HG03558 (cell line): Measurements from ENCODE around the gene JPT2.

ENCODE experiments used
- ATAC-seq: cut with Tn5 transposase; IDR thresholded peaks from one replicate; pipeline ENCODE4 v1.9.1; 2021; ENCODE audit warnings: moderate number of reproducible peaks; ENCODE audit not compliant: unreplicated experiment; ENCODE audit errors: extremely low read depth

JPT2 gene

GRCh38 chr16:1677942-1678499, at the start of gene JPT2:
TSS of gene JPT2 (plus strand) at chr16:1678279. CDS start at chr16:1678313, 34 bp downstream.
- peak; percentile 86 for ATAC-seq

DNA sequence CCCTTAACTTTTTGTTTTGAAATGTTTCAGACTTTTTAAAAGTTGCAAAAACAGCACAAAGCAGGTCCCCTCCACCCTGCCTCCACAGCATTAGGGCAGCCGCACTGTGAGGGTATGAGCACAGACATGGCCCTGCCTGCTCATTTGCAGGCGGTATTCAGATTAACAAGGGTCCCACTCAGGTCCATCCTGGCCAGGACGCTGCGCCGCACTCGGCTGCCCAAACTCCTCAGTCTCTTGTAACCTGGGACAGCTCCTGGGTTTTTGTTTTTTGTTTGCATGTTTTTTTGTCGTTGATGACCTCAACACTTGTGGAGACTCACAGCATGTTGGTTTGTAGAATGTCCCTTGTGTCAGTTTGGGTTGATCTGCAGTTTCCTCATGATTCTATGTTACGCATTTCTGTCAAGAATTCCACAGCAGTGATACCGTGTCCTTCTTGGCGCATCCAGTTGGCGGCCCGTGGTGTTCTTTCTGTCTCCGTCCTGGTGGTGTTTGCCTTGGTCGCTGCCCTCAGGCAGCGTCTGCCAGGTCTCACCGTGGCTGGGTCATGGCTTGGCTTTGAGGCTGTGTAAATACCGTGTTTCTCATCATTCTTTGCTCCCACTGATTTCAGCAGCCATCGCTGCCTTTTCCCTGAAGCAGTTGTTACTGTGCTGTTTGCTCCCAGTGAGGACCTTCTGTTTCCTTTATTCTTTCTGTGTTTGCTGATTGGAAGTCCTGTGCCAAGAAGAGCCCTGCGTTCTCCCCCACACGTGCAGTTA, 47.4 kb upstream of the JPT2 start:
- ATAC-seq: no peak

GRCh38 chr16:1631230-1631629, 46.8 kb upstream of the JPT2 start:
- no peak for ATAC-seq

DNA sequence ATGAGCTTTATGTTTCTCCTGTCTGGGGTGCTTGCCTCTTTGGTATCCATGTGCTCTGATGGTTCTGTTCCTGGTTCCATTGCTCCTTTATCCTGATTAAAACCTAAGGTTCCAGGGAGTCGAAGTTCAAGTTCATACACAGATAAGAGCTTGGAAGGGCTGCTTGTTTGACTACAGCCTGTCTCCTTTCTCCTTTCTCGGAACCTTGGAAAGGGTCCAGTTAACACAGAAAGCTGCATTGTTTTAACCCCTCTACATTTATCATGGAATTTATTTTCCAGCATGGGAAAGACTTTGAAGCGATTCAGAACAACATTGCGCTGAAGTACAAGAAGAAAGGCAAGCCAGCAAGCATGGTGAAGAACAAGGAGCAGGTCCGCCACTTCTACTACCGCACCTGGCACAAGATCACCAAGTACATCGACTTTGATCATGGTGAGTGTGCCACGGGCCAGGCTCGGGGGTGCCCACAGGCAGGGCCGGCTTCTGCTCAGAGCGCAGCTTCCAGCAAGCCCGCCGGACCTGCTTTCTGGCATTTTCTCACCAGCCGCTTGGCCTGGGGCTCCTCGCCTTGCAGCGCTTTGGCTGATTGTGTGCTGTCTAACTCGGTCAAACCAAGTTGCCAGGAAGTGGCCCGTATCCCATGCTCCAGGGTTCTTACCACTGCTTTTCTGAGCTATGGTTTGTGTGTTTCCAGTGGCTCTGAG, 46.0 kb upstream of the JPT2 start:
- ATAC-seq: no peak

DNA sequence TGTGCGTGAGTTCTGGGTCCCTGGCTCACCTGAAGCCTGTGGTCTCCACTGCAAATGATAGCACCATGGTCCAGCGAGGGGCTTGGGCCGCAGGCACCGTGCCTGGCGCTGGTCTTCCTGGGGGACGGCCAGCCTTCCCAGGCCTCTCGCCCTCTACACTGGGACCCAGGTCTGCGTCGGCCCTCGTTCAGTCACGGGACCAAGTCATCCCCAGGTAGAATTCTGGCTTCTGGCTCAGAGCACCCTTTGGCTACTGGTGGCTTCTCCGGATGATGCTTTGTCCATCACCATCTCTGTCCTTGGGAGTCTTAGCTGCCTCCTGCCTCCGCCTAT, 45.5 kb upstream of the JPT2 start:
- ATAC-seq: no peak

- no peak for ATAC-seq
Observed at GRCh38 chr16:1633310-1633709, 44.8 kb upstream of the JPT2 start.

- ATAC-seq: no peak
Observed at GRCh38 chr16:1634541-1634940, 43.5 kb upstream of the JPT2 start.

DNA sequence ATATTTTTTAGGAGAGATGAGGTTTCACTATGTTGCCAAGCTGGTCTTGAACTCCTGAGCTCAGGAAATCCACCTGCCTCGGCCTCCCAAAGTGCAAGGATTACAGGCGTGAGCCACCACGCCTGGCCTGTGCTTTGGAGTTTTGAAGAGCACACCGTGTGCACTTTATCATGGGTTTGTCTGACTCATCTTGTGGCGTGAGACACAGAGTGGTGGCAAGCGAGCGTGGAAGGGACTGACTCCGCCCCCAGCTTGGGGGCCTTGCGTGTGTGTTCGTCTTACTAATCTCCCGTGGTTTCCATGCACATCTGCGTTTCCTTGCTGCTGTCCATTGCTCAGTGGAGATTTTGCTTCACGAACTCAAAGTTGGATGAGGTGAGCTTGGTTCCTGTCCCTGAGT, 43.0 kb upstream of the JPT2 start:
- ATAC-seq: no peak

DNA sequence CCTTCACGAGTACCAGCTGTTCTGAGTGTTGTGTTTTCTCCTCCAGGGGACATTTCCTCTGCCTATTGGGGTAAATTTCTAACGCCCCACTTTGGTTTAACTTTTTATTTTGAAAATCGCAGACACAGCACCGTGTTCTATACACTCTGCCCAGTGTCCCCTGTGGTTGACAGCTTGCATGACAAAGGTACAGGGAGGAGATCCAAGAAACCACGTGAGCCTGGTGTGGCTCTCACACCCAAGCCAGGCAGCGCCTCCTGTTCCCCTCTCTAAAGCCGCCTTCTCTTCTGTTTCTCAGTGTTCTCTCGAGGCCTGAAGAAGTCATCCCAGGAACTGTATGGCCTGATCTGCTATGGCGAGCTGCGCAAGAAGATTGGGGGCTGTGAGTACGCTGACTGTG, 40.6 kb upstream of the JPT2 start:
- no peak for ATAC-seq

GRCh38 chr16:1638757-1639156, 39.3 kb upstream of the JPT2 start:
- ATAC-seq: no peak

DNA sequence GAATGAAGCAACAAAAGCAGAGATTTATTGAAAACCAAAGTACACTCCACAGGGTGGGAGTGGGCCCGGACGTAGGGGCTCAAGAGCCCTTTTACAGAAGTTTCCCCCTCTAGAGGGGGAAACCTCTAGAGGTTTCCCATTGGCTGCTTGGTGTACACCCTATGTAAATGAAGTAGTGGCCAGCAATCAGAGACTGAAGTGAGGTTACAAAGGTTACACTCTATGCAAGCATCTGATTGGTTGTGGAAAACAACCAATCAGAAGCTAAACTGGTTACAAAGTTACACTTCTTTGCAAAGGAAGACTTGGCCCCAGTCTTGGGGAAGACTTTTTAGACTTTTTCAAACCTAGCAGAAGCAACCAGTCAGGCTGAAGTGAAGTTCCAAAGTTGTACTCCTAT, 38.8 kb upstream of the JPT2 start:
- no peak for ATAC-seq

GRCh38 chr16:1639860-1640259, 38.2 kb upstream of the JPT2 start:
- no peak for ATAC-seq

DNA sequence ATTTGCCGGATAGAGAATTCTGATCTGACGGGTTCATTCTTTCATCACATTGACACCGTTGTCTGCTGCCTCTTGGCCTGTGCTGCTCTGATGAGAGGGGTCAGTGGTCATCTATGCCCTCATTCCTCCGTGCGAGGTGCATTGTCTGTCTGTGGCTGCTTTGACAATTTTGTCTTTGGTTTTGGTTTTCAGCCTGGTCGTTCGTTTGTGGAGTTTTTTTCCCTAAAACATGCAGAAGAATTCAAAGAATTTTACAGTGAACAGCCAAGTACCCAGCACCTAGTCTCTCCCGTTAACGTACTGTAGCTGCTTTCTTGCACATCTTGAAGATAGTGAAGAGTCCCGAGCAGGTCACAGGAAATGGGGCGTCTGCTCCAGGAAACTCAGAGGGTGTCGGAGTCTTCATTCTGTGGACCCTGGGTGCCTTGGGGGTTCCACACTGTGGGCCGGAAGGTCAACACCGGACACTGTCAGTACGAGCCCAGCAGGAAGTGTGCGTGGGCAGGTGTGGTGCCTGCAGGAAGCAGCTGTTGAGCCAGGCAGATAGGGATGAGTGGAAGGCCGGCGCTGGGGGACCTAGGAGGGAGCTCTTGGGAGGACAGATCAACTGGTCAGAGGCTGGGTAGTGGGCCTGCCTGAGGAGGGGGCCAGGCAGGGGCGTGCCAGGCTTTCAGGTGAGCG, 37.7 kb upstream of the JPT2 start:
- ATAC-seq: no peak

DNA sequence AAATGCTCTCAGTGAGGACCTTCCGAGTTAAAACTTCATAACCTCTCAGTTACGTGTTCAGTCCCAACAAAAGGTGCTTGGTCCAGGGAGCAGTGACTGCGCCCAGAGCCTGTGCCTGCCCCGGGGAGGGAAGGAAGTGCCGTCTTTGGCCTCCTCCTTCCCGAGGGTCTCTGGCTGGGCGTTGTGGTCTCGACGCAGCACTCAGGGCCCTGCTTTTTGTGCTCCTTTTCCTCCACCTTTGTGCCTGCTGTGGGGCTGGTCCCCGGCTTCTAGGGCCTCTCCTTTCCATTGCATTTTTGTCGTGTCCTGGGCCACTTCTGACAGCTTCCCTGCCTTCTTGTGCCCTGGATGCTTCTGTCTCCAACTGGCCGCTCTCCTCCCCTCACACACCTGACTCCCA, 36.8 kb upstream of the JPT2 start:
- ATAC-seq: no peak

- no peak for ATAC-seq
Observed at GRCh38 chr16:1642148-1642547, 35.9 kb upstream of the JPT2 start.

GRCh38 chr16:1642753-1643152, 35.3 kb upstream of the JPT2 start:
- ATAC-seq: no peak

DNA sequence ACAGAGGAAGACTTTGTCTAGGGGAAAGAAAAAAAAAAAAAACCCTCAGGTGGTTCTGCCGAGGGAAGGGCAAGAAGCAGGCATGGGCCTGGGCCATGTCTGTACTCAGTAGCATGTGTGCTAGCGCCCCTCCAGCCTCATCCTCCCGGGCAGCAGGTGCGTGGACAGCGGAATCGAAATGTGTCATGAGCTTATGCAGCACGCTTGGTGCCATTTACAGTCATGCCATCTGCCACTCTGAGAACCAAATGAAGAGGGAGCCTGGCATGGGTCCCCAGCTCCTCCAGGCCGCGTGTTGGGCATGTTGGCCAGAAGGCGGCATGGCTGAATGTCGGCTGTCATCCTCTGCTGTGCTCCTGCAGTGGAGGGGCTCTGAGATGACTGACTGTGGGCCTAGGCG, 34.6 kb upstream of the JPT2 start:
- ATAC-seq: no peak

DNA sequence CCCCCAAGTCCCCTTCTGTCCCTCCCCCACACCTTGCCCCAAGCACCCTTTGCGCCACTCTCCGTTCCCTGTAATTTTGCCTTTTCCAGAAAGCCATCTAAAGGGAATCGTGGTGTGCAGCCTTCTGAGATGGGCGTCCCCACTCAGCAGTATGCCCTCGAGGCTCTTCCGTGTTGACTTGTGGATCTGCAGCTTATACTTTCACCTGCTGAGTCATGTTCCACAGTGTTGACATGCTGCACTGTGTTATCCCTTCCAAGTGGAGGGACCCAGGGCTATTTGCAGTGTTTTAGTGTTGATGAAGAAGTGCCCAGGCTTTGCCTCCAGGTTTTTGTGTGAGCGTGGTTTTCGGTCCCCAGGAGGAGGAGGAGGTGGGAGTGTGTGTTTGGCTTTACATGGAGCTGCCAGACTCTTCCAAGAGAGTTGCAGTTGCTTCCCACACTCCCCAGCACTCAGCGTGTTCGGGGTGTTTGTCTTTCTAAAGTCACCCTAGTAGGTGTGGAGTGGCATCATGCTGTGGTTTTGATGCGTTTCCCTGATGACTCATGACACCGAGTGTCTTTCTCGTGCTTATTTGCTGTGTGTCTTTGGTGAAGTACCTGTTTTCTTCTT, 32.1 kb upstream of the JPT2 start:
- no peak for ATAC-seq

DNA sequence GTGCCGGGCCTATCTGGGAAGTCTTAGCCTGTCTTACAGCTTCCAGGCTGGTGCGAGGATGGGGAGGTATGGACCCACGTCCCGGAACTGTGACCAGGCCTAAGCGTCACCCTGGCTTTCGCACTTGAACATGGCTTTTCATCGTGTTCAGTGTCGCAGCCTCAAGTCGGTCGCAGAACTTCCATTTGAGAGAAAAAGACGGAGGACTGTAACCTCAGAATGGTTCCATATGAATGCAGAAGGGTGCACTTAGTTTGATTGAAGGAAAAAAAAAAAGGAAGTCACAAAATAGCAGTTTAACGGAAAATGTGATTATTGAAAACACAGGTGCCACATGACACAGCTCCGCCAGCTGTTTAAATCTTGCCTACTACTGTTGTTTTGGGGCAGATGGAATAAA, 30.2 kb upstream of the JPT2 start:
- ATAC-seq: no peak

- ATAC-seq: no peak
Observed at GRCh38 chr16:1650131-1650530, 27.9 kb upstream of the JPT2 start.
